ENCODE results near the gene C11orf24. TPM values are rescaled to one million over a fixed set of nuclear protein-coding genes. Genes with fewer than 3 reads are reported as not detected.

Gene C11orf24
- total RNA-seq, 1 experiment from 2014 or later = 31.5 TPM

- DNase-seq (ENCODE audit: extremely low read depth, low read depth) = no peak
These were observed 1.4 kb upstream of the C11orf24 start for GRCh38 chr11:68273026-68273738.

DNA sequence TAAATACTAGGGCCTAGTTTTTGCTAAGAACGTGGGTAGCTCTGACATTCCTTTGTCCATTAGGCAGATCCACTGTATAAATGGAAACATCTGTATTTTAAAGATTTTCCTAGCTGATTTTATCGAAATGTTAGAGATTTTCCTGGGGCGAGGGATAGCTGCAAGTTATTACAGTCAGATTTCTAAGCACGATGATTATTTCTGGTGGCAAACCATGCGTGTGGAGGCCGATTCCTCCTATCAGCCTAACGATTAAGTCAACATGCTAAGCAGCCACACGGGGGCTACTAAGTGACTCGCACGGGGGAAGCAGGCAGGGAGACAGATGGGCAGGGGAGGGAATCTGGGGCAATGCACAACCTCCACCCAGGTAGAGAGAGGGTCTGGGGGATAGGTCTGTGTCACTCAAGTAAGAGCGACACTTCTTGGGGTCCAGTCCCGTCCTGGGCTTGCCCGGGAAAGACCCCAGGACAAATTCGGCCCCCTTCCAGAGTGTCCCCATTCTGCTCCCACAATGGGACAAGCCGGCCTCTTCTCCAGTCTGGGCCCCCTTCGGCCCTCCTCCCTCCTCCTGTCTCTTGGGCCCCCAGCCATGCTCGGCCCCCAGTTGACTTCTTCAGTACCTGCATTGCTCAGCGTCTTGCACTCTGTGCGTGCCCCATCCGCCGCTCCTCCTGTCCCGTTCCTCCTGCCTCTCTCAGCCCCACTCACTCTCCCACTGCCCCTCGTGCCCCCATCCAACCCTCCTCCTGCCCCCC, 571 bp downstream of the C11orf24 start:
- DNase-seq (ENCODE audit: extremely low read depth, low read depth) = peak; percentile 49

- DNase-seq (ENCODE audit: extremely low read depth, low read depth) = no peak
These were observed 1.4 kb downstream of the C11orf24 start for GRCh38 chr11:68270196-68271022.

DNA sequence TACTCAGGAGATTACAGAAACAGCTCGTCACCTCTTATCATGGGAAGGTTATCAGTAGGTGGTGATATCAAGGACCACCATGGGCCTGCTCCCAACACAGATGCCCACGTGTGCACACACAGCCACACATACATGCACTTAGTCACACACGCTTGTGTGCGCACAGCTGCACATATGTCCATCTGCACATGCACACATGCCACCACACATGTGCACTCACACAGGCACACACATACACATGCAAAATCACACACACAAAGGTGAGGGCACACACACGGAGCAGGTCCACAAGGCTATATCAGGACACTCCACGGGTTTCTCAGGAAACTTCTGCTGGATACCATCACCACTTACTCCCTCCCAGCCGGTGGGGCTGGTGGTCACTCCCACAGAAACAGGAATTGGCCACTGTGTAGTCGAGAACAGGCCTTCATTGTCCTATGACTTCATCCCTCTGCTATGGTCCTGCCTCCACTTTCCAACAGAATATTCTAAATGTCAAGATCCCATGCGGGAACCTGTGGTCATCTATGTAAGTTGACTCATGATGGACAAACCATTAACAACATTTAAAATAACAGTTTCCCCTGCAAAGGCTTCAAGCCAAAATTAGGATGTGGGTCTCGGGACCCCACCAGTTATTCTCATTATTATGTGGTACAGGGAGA, 2.2 kb downstream of the C11orf24 start:
- no peak for DNase-seq (ENCODE audit: extremely low read depth, low read depth)

DNA sequence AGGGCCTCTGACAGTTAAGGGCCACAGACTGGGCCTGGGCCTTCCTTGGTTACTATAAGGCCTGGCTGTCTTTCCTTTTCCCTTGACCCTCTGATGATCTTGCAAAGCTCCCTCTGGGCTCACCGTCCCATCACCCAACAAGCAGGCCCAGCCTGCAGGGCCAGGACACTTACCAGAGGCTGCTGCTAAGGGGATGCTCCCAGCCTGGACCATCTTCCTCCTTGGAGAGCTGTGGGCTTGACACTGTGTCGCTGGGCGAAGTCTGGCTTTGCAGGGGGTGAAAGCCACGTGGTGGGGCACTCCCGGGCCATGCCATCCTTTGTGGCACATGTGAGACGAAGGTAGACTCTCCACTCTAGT, 3.9 kb downstream of the C11orf24 start:
- no peak for DNase-seq (ENCODE audit: extremely low read depth, low read depth)

GRCh38 chr11:68266936-68267880, 4.6 kb downstream of the C11orf24 start:
- no peak for DNase-seq (ENCODE audit: extremely low read depth, low read depth)

DNA sequence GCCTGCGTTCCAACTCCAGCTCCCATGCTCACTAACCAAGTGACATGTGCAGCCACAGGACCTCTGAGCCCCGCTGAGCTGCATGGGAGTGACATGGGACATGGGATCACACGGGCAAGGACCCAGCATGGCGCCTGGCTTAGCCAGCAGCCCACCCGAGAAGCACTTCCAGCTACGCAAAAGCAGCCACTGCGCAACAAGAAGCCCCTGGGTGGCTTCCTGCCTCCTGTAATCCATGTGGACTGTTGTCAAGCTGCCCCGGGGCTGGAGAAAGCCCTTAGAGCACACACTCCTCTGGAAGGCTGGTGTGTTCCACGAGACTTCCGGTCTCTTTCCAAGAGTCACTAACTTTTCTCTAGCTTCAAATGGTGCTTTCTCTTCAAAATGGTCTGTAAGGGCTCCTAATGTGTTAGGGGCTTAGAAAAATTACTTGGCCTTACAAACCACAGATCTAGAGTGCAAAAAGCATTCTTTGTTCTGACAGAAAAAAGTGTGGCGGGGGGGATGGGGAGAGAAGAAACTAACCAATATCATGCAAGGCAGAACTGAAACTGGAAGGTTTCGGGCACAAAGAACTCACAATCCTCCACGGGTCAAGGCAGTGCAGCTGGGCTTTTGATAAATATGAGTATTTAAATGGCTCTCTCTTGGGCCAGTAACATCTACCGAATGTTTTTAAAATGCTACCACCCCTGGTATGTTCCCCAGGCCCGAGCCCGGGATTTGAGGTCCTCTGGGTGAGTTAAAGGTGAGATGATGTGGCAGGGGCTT, 5.5 kb downstream of the C11orf24 start:
- DNase-seq (ENCODE audit: extremely low read depth, low read depth) = no peak

DNA sequence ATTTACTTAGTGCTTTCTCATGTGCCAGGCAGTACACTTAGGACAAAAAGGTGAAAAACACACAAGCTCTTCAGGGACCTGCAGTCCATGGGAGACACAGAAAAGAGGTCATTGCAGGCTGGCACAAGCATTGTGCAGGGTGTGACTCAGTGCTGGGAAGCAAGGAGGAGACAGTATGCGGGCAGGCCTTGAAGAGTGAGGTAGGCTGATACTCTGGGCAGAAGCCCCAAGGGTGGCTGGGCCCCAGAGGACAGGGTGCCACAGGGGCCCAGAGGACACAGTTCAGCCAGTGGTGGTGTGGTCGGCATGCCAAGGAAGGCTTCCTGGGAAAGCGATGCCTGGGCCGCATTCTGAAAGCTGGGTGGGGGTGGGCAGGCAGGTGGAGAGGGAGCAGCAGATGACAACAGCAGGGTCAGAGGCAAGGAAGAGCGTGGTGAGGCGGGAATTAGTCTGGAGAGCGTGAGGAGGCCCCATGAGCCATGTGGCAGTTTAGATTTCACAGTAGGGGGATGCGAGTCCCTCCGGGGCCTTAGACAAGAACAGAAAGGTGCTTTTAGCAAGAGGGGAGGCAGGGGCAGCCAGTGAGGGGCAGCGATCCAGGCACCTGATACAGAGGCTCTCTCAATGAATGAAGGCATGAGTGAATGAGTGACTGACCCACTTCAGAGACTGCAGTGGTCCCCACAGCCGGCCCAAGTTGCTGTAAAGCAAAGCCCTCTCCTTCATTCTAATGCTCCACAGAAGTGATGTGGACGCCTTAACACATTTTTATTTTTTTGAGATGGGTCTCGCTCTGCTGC, 6.8 kb downstream of the C11orf24 start:
- no peak for DNase-seq (ENCODE audit: extremely low read depth, low read depth)

GRCh38 chr11:68264244-68264643, 7.5 kb downstream of the C11orf24 start:
- DNase-seq (ENCODE audit: extremely low read depth, low read depth) = no peak

DNA sequence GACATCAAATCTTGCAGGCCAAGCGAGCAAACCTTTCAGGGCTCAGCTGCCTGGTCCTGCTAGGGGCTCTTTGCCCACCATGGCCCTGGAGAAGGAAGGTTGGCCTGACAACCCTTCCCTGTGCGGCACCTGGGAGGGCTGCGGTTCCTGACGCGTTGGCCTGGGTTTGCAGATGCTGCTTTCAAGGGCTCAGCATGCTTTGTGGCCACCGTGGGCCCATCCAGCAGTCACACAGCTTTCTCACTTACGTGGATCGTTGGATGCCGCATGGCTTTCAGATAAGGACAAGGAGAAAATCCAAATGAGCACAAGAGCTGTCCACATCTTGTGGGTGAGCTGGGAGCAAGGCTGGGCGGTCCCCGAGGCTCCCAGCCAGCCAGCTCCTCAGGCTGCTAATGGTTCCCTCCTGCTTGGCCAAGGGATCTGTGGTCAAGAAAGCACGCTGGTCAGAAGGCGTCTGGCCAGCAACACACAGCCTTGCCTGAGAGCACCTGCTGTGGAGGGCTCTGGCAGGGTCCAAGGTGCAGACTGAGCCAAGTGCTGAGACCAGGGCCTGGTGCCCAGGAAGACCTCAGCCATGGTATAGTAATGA, 8.2 kb downstream of the C11orf24 start:
- no peak for DNase-seq (ENCODE audit: extremely low read depth, low read depth)

DNA sequence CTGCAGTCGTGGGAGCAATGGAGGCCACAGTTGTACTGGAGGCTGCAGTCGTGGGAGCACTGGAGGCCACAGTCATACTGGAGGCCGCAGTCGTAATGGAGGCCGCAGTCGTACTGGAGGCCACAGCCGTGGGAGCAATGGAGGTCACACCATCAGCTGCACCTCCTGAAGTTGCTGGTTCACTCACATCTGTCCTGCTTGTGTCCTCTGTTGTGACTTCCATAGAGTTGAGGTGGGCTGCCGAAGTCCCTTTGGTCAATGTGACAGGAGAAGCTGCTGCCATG, 9.3 kb downstream of the C11orf24 start:
- DNase-seq (ENCODE audit: extremely low read depth, low read depth) = no peak

GRCh38 chr11:68261749-68262543, 9.8 kb downstream of the C11orf24 start:
- DNase-seq (ENCODE audit: extremely low read depth, low read depth) = no peak

- no peak for DNase-seq (ENCODE audit: extremely low read depth, low read depth)
These were observed 10.8 kb downstream of the C11orf24 start for GRCh38 chr11:68261006-68261405.

DNA sequence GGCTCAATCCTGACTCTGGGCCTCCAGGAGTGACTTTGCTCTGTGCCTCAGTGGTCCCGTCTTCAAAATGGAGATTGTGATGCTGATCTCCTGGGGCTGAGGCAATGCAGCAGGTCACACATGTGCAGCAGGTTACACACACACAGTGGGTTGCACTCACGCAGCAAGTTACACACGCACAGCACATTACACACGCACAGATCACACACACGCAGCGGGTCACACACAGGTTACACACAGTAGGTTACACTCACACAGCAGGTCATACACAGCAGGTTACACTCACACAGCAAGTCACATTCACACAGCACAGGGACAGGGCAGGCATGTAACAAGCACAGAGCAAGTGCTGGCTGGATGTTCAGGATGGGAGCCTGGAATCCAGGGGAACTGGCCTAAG, 11.3 kb downstream of the C11orf24 start:
- DNase-seq (ENCODE audit: extremely low read depth, low read depth) = no peak

GRCh38 chr11:68259122-68259959, 12.4 kb downstream of the C11orf24 start:
- DNase-seq (ENCODE audit: extremely low read depth, low read depth) = no peak

- no peak for DNase-seq (ENCODE audit: extremely low read depth, low read depth)
These were observed 13.4 kb downstream of the C11orf24 start for GRCh38 chr11:68258363-68258765.

Data from NCI-H460 (cell line).